Activated CD8-positive, alpha-beta memory T cell treated with anti-CD3 and anti-CD28 coated beads, Interleukin-2, amount 50 U/mL, for 48 hours (primary cell): ENCODE measurements around the gene MAPK14.
"Not testable (repeated sequence)": the region's sequence is repeated elsewhere in the genome, so short reads cannot be mapped to it uniquely, and the experiment has no call there.

Source experiments
- DNase-seq: peaks from one replicate; pipeline ENCODE4 v3.0.0-alpha.2; 2020

Gene MAPK14

DNA sequence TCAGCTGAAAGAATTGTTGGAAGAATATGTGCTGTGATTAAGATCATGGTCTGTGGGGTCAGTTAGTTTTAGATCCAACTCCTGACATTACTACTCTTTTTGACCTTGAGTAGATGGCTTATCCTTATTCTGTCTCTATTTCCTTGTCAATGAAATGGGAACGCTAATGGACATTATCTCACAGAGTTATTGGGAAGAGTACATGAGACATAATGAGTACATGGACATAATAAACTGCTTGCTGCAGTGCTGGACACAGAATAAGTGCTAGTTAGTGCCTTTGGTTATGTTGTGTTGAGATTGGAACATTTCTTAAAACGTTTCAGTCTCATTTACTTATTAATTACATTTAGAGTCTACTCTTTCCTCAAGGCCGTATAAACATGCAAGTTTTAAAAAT, 42.6 kb downstream of the MAPK14 start:
- no peak for DNase-seq

DNA sequence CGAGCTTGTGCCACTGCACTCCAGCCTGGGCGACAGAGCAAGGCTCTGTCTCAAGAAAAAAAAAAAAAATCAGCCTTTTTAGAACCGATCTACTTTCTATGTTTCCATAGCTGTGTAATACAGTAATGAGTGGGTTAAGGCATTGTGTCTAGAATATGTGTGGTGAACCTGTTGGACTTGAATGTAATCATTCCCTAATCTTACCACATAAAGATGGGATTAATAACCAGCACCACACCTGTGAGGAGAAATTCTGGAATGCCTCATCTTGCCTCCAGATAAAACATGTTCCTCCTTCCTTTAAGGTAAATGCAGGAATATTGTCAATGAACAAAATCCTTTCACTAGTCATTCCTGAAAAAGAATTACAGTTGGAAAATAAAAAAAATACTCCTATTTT, 43.7 kb downstream of the MAPK14 start:
- DNase-seq, result no peak

DNA sequence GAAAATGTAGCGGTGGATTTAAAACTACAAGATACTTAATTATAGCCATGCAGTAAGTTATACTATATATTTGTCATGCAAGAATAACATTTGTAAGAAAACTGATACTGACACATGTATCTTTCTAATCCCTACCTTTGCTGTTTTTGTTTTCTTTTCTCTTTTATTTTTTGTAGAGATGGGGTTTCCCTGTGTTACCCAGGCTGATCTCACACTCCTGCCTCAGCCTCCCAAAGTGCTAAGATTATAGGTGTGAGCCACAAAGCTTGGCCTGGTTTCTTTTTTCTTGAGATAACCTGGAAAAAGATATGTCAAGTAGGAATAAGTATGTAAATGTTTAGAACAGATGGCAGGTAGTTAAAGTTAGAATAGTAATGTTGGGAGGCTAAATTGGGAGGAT, 44.1 kb downstream of the MAPK14 start:
- no peak for DNase-seq

DNA sequence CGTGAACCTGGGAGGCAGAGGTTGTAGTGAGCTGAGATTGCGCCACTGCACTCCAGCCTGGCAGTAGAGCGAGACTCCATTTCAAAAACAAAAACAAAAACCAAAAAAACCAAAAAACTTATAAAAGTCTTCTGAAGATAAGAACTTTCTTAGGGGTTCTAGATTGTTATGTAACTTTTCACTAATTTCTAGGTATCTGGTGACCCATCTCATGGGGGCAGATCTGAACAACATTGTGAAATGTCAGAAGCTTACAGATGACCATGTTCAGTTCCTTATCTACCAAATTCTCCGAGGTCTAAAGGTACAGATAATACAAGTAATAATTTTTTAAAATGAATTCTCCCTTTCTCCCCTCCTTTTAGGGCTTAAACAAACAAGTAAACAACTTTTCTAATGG, 45.1 kb downstream of the MAPK14 start:
- DNase-seq, result no peak

DNA sequence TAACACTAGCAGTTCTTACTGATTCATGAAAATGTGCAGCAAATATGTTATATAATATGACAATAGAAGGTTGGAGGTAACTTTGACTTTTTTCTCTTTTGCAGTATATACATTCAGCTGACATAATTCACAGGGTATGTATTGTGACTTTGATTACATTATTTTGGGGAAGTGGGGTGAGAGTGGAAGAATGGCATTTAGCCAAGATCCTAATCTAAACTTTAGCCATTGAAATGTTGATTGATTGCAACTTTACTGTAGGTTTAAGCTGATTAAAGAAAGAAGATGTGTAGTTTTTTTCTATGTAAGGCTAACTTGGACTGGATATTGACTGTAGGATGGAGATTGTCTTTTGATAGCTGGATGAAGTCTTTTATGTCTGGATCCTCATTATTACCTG, 46.0 kb downstream of the MAPK14 start:
- no peak for DNase-seq

DNA sequence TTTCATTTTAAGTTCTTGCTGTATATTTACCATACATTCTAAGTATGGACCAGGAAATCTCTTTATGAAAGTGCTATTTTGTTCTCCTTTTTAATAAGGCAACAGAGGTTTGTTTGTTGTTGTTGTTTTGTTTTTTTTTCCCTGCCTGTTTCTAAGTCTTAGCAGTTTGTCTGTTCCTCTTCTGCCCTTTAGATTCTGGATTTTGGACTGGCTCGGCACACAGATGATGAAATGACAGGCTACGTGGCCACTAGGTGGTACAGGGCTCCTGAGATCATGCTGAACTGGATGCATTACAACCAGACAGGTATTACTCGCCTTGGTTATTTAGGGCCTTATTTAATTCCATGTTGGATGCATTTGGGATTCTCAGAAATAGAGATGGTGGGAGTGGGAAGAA, 48.0 kb downstream of the MAPK14 start:
- DNase-seq, result no peak

DNA sequence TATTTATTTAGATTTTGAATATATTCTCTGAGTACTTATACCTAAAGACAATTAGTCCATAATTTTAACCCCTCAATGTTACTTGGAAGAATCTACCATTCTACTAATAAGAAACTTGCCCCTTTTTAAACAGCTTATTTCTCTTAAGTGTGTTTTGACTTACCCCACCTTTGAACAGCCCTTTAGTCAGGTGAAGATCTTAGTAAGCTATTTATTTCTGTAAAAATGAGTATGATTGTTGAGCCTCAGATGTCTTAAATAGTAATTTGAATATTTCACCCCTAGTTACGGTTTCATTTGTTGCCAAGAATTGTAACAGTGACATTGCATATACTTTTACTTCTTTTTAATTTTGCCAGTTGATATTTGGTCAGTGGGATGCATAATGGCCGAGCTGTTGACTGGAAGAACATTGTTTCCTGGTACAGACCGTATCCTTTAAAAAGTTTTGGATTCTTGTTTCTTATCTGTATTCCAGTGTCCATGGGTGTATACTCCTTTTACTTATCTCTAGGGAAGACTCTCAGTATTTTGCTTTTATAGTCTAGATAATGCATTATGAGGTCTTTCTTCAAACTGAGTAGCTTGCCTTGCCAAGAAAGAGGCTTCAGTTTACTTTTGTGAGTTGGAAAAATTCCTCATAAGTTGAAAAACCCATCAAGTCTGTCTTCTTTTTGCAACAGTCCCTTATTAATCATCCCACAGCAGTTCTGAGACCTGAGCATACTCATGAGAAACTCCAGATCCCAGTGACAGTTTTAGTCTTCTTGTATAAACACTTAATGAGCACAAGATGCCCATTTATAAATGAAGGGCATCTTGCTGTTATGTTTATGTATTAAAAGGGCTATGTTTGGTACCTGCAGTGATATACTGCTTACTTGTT, 48.8 kb downstream of the MAPK14 start:
- no peak for DNase-seq

DNA sequence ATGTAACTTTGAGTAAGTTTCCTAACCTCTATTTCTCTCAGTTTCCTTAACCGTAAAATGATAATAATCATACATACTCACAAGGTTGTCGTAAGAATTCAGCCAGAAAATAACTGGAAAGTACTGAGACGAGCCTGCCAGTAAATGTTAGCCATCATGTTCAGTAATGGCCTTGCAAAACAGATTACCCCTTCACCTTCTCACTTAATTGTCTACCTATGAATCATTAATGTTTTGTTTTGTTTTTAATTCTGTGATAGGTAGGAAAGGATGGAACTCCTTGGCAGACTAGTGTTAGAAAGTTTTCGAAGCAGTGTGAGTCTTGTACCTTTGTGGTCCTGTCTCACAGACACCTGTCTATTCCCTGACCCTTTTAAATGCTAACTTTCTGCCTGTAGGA, 50.6 kb downstream of the MAPK14 start:
- no peak for DNase-seq

DNA sequence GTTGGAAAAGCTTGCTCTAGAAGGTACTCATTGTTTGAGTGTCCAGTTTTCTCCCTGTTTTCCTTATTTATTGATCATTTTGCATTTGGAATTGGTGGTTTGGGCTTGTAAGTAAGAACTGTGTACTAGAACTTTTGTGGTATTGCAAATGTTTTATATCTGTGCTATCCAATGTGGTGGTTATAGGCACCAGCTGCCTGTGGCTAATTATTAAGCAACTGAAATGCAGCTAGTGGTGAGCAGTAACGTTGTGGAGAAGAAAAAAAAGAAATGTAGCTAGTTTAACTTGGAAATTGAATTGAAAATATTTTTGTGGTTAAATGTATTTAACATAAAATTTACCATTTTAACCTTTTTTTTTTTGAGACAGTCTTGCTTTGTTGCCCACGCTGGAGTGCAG, 52.0 kb downstream of the MAPK14 start:
- no peak for DNase-seq

DNA sequence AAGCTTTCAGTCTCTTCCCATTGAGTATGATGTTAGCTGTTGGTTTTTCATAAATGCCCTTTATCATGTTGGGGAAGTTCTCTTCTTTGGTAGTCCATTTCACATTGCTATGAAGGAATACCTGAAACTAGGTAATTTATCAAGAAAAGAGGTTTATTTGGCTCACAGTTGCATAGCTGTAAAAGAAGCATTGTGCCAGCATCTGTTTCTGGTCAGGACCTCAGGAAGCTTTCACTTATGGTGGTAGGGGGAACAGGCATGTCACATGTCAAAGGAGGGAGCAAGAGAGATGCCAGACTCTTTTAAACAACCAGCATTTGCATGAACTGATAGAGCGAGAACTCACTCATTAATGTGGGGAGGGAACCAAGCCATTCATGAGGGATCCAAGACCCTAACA, 54.7 kb downstream of the MAPK14 start:
- DNase-seq, result no peak

DNA sequence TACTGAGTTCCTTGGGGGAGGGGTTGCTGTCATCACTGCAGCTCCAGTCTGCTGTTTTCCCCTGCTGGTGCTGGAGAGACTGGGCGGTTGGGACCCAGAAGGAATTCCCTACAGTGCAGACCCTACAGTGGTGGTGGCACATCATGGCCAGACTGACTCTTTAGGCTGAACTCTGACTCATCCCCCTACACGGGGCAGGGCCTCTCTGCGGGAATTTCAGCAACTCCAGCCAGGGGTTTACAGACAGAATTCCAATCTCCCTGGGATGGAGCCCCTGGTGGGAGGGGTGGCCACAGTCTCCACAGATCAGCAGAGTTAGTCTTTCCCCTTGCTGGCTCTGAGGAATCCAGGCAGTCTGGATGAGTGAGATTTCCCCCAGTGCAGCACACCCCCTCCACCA, 55.8 kb downstream of the MAPK14 start:
- no peak for DNase-seq

DNA sequence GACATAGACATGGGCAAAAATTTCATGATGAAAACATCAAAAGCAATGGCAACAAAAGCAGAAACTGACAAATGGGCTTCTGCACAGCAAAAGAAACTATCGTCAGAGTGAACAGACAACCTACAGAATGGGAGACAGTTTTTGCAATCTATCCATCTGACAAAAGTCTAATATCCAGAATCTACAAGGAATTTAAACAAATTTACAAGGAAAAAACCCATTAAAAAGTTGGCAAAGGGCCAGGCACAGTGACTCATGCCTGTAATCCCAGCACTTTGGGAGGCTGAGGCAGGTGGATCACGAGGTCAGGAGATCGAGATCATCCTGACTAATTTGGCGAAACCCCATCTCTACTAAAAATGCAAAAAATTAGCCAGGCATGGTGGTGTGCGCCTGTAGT, 60.6 kb downstream of the MAPK14 start:
- not testable (repeated sequence) for DNase-seq

DNA sequence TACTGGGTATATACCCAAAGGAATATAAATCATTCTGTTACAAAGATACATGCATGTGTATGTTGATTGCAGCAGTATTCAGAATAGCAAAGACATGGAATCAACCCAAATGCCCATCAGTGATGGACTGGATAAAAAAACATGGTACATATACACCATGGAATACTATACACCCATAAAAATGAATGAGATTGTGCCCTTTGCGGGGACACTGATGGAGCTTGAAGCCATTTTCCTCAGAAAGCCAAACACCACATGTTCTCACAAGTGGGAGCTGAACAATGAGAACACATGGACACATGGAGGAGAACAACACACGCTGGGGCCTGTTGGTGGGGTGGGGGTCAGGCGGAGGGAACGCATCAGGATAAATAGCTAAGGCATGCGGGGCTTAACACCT, 61.4 kb downstream of the MAPK14 start:
- DNase-seq, result no peak

DNA sequence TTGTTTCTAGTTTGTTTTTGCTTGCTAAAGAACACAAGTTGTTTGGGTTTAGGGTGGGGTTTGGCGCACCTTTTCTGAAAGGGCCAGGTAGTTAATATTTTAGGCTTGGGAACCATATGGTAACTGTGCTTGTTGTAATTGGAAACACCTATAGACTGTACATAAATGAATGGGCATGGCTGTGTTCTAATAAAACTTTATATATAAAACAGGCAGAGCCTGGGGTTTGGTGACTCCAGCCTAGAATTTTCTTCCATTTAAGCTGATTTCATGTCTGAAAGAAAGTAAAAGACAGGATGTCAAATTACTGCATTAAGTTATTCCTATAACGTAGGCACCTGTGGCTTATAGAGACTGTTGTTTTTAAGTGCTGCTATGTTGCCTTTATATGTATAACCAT, 66.6 kb downstream of the MAPK14 start:
- no peak for DNase-seq

DNA sequence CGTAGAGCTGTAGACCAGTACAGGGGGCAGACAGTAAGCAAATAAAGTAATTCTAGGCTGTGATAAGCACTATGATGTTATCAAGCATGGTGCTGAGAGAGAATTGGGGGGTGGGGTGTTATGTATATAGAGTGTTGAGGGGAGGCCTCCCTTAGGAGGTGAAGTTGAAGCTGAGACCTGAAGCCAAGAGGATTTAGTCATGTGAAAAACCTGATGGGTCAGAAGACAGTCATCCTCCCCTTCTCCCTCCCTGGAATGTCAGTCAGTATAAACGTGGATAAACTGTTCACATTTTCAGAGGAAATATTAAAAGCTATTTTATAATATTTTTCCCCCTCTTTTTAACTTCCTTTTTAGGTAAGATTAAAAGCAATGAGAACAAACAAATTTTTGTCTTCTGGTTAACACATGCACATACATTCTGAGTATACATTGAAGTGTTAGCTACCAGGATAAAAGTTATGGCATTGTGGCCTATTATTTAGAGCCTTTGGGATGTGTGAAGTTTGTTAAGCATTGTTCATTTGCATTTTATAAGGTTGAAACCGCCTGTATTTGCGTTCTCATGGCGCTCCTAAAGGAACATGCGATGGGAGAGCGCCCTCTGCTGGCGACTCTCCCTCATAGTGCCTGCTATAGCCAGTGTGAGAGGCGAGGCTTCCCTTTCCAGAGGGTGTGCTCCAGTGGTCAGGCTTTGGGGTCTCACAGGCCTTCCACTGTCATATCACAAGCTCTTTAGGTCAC, 67.3 kb downstream of the MAPK14 start:
- DNase-seq, result peak; percentile 93

DNA sequence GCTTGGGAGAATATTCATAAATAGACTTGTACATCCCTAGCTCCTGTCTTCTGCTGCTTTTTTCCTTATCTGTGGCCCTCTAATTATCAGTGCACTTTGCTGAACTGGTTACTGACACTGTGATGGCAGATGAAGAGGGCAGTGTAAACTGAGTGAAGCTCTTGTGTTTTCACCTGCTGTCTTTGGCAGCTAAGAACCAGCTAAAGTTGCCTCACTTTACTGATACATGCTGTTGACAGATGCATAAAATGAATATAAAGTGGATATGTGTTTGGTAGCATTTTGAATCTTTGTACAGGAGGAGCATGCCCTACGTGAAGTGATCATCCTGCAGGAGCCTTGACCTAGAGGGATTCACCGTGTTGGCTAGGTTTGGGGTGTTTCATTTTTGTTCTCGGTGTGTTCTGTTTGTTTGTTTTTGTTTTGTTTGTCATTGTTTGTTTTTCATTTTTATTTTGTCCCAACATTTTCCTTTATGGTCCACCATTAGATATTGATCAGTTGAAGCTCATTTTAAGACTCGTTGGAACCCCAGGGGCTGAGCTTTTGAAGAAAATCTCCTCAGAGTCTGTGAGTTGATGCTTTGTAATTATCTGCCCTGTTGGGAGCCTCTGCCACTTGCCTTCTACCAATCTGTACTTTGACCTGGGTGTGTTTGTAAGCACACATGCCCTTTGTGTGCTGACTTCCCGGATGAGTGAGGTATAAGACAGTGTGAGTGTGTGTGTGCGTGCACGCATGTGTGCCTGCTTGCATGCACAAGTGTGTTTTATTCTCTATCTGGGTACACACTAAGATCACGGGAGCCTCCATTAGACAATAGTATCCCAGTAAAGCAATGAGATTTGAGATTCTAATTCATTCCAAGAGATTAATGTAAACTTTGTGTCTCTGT, 68.1 kb downstream of the MAPK14 start:
- no peak for DNase-seq

DNA sequence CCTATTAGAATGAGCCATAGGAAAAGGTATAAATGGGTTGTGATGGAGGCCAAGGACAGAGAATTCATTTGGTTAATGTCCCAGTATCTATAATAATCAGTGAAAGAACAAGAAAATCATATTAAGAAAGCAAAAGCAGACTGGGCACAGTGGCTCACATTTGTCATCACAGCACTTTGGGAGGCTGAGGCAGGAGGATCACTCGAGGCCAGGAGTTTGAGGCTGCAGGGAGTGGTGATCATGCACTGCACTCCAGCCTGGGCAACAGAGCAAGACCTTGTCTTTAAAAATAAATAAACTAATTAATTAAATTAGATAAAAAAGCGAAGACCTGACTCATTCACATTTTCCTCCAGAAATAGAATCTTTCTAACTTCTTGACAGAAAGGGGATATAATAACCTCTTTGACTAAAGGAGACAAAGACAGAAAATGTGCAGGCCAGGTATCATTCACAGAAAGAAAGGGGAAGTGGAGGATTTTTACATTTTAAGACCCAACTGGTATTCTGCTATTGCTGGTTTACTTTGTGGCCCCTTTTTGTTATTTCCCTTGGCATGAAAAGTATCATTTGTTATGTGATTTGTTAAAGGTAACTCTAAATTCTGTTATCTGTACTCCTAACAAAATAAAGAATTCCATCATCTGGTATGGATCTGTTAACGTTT, 70.8 kb downstream of the MAPK14 start:
- no peak for DNase-seq

DNA sequence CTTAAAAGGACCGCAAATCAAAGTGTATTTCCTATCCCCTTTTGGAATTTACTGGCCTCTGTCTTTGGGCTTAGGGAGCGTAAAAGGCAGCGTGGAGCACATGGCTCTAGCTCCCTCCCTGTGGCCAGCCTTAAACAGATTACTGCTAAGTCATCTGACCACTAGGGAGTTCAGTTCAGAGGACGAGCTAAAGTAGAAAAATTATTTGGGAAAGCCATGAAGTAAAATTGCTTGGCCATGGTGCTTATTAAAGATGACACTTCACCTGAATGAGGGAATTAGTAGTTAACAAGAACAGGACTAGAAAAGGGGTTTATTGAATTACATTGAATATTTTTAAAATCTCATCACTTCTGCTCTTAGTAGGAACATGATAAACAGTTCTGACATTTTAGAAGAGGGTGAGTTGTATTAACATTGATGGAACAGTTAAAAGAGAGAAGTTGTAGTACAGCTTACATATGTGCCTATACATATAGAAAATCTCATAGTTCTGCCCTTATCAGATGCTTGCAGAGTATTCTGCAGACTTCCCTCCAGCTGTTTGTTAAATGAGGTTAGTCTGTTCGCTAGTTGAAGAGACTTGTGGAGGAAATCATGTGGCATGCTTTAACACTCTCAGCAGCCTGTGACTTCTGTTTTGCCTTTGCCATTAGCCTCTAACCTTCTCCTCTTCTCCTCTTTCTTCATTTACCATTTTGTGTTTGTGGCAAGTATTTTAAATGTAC, 71.5 kb downstream of the MAPK14 start:
- no peak for DNase-seq

DNA sequence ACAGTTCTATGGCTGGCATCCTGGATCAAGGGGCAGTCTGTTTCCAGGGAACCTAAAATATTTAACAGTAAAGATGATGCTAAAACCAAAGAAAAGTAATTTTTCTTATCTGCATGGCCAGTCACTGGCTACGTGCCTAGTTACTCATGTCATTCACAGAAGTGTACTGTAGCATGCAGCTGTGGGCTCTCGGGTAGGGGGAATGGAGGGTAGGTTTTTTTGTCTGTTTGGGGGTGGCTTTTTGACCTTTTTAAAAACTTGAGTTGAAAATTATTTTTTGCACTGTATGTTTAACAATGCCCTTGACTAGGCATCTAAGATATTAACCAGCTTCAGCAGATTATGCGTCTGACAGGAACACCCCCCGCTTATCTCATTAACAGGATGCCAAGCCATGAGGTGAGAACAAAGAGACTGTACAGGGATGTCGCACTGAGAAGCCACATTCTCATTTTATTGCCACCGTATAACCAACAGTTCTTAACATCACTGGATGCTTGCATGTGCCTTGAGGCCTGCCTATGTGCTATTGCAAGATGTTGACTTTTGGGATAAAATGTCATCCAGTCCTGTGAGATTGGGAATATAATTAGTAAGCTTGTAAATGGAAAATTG, 72.4 kb downstream of the MAPK14 start:
- DNase-seq, result no peak

DNA sequence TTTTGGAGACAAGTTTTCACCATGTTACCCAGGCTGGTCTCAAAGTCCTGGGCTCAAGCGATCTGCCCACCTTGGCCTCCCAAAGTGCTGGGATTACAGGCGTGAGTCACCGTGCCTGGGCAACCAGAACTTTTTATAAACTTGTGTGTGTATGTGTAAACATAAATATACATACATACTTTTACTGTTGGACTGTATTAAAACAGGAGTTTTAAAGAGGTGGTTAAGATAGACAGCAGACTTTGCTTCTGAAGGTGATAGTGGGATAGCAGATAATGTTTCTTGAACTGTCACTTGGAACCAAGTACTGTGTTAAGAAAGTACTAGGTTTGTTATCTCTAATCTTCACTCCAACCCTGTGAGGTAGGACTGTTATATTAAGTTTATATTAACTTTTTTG, 74.1 kb downstream of the MAPK14 start:
- DNase-seq, result no peak

DNA sequence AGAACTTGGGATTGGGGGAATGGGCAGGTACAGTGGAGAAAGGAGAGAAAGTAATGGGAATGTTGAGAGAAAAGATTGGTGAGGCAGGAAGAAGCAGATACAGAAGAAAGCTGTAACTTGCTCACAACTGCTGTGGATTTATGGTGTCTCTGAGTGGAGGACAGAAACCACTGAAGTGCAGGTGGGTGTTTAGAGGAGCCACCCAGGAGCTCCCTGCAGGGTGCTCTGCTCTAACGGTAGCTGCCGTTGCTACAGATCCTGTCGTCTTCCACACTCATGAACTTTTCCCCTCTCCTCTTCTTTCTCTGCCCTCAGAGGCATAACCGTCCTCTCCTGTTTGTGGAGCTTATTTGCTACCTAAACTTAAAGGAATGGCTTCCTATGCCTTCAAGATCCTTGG, 75.2 kb downstream of the MAPK14 start:
- DNase-seq, result no peak

DNA sequence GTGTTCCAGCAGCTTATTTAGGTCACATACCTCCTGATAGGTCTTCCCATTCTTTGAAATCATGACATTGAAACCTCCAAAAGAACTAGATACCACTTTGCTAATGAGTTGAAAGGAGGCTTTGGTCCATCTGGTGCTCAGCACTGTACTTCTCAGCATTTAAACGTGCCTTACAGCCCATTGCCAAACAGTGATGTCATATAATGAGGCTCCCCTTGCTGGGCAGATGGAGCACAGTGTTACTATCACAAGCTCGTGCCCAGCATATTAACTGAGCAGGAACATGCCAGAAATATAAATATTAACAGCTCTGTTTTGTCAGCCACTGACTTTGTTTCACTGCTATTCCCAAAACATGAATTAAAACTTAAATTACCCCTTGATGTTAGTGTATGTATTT, 77.2 kb downstream of the MAPK14 start:
- no peak for DNase-seq
